HG03432 (cell line): ENCODE data around the gene SPATA31A6.
"Not testable (repeated sequence)": the region's sequence is repeated elsewhere in the genome, so short reads cannot be mapped to it uniquely, and the experiment has no call there.

Experiments used
- ATAC-seq: cut with Tn5 transposase; IDR thresholded peaks from one replicate; pipeline ENCODE4 v1.9.1; 2021; ENCODE audit warnings: mild to moderate bottlenecking, moderate library complexity; ENCODE audit not compliant: unreplicated experiment

SPATA31A6 gene

GRCh38 chr9:42183359-42183758 lies at the start of gene SPATA31A6:
Gene SPATA31A6 (plus strand): TSS chr9:42183659. CDS start chr9:42183688, 29 bp downstream.
- not testable (repeated sequence) for ATAC-seq

- ATAC-seq, result not testable (repeated sequence)
These were observed 23.2 kb upstream of the SPATA31A6 start for GRCh38 chr9:42160299-42160698.

- ATAC-seq, result not testable (repeated sequence)
These were observed 36.4 kb downstream of the SPATA31A6 start for GRCh38 chr9:42219861-42220260.

DNA sequence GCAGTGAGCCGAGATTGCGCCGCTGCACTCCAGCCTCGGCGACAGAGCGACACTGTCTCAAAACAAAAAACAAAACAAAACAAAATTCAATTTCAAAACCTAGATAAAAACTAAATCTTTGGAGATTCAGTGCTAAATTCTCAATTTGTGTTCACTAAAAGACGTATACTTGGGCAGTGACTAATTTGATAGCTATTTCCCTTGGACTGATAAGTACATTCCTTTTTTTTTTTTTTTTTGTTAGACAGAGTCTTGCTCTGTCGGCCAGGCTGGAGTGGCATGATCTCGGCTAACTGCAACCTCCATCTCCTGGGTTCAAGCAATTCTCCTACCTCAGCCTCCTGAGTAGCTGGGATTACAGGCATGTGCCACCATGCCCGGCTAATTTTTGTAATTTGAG lies 39.8 kb downstream of the SPATA31A6 start:
- ATAC-seq, result not testable (repeated sequence)

- not testable (repeated sequence) for ATAC-seq
These were observed 49.6 kb downstream of the SPATA31A6 start for GRCh38 chr9:42233031-42233430.

- ATAC-seq, result not testable (repeated sequence)
These were observed 51.2 kb downstream of the SPATA31A6 start for GRCh38 chr9:42234610-42235009.

DNA sequence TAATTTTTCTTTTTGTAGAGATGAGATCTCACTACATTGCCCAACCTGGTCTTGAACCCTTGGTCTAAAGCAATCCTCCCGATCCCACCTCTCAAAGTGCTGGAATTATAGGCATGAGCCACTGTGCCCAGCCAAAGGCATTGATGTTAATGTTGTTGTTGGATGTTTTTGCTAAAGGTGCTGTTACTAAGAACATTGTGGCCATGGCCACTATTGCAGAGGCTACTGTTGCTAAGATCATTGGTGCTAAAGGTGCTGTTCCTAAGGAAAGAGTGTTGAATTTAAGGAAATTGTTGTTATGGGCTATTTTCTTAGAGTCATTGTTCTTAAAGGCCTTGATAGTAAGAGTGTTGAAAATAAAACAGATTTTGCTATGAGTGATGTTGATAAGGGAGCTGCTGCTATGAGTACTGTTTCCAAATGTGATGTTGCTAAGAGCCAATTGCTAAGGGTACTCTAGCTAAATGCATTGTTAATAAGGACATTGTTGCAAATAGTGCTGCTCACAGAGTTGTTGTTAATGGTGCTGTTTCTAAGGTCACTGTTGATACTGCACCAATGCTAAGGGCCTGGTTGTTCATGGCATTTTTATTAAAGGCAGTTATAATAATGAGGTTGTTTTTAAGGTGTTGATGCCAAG lies 52.0 kb downstream of the SPATA31A6 start:
- not testable (repeated sequence) for ATAC-seq

DNA sequence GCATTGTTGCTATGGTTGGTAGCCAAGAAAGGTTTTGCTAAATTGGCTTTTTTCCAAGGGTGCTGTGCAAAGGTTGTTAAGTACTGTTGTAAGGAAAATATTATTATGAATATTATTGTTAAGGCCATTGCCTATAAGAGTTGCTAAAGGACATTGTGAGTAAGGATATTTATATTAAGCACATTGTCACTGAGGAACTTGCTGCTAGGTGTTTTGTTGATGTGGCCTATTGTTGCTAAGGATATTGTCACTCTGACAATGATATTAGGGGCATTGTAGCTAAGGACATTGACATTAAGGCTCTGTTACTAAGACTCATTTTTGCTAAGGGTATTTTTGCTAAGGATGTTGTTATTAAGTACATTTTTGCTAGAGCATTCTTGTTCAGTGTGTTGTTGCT lies 52.6 kb downstream of the SPATA31A6 start:
- ATAC-seq, result not testable (repeated sequence)

DNA sequence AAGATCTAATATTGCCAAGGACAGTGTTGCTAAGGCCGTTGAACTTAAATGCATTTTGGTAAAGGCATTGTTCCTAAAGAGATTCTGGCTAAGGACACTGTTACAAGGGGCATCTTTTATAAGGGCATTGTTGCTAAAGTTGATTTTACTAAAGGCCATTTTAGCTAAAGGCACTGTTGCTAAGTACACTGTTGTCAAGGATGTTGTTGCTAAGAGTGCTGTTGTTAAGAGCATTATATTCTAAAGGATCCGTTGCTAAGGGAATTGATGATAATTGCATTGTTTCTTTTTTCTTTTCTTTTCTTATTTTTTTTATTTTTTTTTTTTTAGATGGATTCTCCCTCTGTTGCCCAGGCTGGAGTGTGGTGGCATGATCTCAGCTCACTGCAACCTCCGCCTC lies 53.9 kb downstream of the SPATA31A6 start:
- ATAC-seq, result not testable (repeated sequence)

- ATAC-seq, result not testable (repeated sequence)
These were observed 55.4 kb downstream of the SPATA31A6 start for GRCh38 chr9:42238862-42239261.
